ENCODE measurements around the gene CTNNB1. TPM values are rescaled to one million over a fixed set of nuclear protein-coding genes. Genes with fewer than 3 reads are reported as not detected.

The CTNNB1 gene
- total RNA-seq, 2 donors from 2014 or later, result 317 to 595 TPM

- TF ChIP-seq, protein P1, sequence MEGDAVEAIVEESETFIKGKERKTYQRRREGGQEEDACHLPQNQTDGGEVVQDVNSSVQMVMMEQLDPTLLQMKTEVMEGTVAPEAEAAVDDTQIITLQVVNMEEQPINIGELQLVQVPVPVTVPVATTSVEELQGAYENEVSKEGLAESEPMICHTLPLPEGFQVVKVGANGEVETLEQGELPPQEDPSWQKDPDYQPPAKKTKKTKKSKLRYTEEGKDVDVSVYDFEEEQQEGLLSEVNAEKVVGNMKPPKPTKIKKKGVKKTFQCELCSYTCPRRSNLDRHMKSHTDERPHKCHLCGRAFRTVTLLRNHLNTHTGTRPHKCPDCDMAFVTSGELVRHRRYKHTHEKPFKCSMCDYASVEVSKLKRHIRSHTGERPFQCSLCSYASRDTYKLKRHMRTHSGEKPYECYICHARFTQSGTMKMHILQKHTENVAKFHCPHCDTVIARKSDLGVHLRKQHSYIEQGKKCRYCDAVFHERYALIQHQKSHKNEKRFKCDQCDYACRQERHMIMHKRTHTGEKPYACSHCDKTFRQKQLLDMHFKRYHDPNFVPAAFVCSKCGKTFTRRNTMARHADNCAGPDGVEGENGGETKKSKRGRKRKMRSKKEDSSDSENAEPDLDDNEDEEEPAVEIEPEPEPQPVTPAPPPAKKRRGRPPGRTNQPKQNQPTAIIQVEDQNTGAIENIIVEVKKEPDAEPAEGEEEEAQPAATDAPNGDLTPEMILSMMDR (IDR thresholded peaks at IDR 0.05), result no peak
- Histone ChIP-seq H3K4me3 (no peak overlapping the region), H3K27ac (no peak overlapping the region), H3K9me3 (no peaks in the 10 kb centered on the region), H3K36me3 (no peaks in the 10 kb centered on the region), H3K27me3 (replicated peaks; ENCODE audit: insufficient read depth) (no peaks in the 10 kb centered on the region), H3K4me1 (ENCODE audit: control insufficient read depth in 1 of 2, low read depth in 2 of 2) (peaks cover 53 to 63% of the 10 kb centered on the region in 2 donors)
- no peak for ATAC-seq (ENCODE audit: insufficient number of reproducible peaks, low FRiP score, low read depth)
- DNase-seq (ENCODE audit: low spot score), result no peak
These were observed 10.3 kb downstream of the CTNNB1 start for GRCh38 chr3:41209646-41210045.

- no peak overlapping the region for H3K4me3 ChIP-seq
- TF ChIP-seq, protein P1 (IDR thresholded peaks at IDR 0.05), result no peak
- DNase-seq (ENCODE audit: low spot score), result no peak
- no peaks in the 10 kb centered on the region for H3K36me3 ChIP-seq
- no peaks in the 10 kb centered on the region for H3K9me3 ChIP-seq
- H3K4me1 ChIP-seq (ENCODE audit: control insufficient read depth in 1 of 2, low read depth in 2 of 2), result peaks cover 53 to 65% of the 10 kb centered on the region in 2 donors
- no peak overlapping the region for H3K27ac ChIP-seq
- no peak for ATAC-seq (ENCODE audit: insufficient number of reproducible peaks, low FRiP score, low read depth)
- H3K27me3 ChIP-seq (replicated peaks; ENCODE audit: insufficient read depth), result no peaks in the 10 kb centered on the region
These were observed 11.7 kb downstream of the CTNNB1 start for GRCh38 chr3:41210966-41211365.

DNA sequence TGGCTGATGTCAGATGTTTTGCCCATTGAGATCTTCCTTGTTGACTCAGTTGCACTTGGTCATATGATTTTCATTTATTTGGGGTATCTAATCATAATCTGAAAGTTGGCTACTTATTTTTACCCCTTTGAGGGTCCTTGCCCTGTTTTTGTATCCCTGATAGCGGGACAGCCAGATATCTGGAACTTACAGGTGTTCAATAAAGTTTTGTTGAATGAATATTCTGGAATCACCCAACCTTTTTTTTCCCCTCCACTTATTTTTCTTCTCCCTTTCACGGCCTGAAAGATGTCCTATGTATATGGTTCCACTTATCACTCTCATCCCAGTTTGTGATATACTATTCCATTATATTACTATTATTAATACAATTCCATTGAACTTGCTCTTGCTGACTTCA is 12.8 kb downstream of the CTNNB1 start:
- no peak overlapping the region for H3K4me3 ChIP-seq
- TF ChIP-seq, protein P1 (IDR thresholded peaks at IDR 0.05), result no peak
- no peaks in the 10 kb centered on the region for H3K27me3 ChIP-seq (replicated peaks; ENCODE audit: insufficient read depth)
- DNase-seq (ENCODE audit: low spot score), result no peak
- H3K27ac ChIP-seq, result no peak overlapping the region
- H3K36me3 ChIP-seq, result no peaks in the 10 kb centered on the region
- H3K4me1 ChIP-seq (ENCODE audit: control insufficient read depth in 1 of 2, low read depth in 2 of 2), result peaks cover 50 to 65% of the 10 kb centered on the region in 2 donors
- no peaks in the 10 kb centered on the region for H3K9me3 ChIP-seq
- no peak for ATAC-seq (ENCODE audit: insufficient number of reproducible peaks, low FRiP score, low read depth)

- no peak overlapping the region for H3K27ac ChIP-seq
- no peak overlapping the region for H3K4me3 ChIP-seq
- H3K36me3 ChIP-seq, result no peaks in the 10 kb centered on the region
- ATAC-seq (ENCODE audit: insufficient number of reproducible peaks, low FRiP score, low read depth) (no peak), DNase-seq (ENCODE audit: low spot score) (no peak)
- H3K4me1 ChIP-seq (ENCODE audit: control insufficient read depth in 1 of 2, low read depth in 2 of 2), result peaks cover 55 to 65% of the 10 kb centered on the region in 2 donors
- no peaks in the 10 kb centered on the region for H3K9me3 ChIP-seq
- H3K27me3 ChIP-seq (replicated peaks; ENCODE audit: insufficient read depth), result no peaks in the 10 kb centered on the region
- TF ChIP-seq, protein P1 (IDR thresholded peaks at IDR 0.05), result no peak
These were observed 14.3 kb downstream of the CTNNB1 start for GRCh38 chr3:41213588-41213987.

GRCh38 chr3:41216422-41216821 is 17.1 kb downstream of the CTNNB1 start:
- Histone ChIP-seq H3K27me3 (replicated peaks; ENCODE audit: insufficient read depth) (no peaks in the 10 kb centered on the region), H3K4me1 (ENCODE audit: control insufficient read depth in 1 of 2, low read depth in 2 of 2) (peaks cover 77 to 84% of the 10 kb centered on the region in 2 donors), H3K36me3 (no peaks in the 10 kb centered on the region), H3K9me3 (no peaks in the 10 kb centered on the region), H3K27ac (no peak overlapping the region), H3K4me3 (no peak overlapping the region)
- TF ChIP-seq, protein P1 (IDR thresholded peaks at IDR 0.05), result no peak
- ATAC-seq (ENCODE audit: insufficient number of reproducible peaks, low FRiP score, low read depth) (no peak), DNase-seq (ENCODE audit: low spot score) (no peak)

All from thoracic aorta (tissue), 2 donors.